ENCODE measurements around the gene LAMB3. TPM values are rescaled to one million over a fixed set of nuclear protein-coding genes. Genes with fewer than 3 reads are reported as not detected.

Gene LAMB3
- 14.4 to 21.7 TPM (median 19.4 TPM) in 5 replicates for total RNA-seq (2022; extraction: Qiagen RNA extraction)

DNA sequence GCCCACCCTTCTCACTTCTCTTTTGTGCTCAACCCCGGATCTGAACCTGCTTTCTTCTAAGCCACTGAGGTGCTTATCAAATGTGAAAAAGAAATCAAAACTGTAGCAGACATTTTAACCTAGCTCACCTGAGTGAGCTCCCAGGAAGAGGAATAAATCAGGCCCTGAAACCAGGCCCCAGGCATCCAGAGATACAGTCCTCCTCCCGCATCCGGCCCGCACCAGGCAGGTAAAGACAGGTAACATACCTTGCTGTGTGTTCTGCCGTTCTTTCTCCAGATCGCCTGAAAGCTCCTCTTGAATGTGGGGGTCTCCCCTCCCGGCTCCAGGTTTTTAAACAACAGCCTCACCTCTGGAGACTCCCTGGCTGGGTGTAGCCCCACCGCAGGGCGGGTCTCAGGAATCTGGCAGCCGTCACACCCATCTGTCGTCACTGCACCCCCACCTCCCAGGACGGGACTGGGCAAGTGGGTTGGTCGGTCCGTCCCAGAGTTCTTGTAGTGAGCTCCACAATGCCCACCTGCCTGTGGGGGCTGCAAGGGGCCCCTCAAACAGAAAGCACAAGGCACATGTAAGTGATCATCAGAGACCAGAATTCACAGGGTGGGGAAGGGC, at the start of gene LAMB3:
LAMB3 (minus strand) TSS at position 305 of the 615 bp plus-strand sequence. CDS start 1,481 bp downstream, outside the sequence.

DNA sequence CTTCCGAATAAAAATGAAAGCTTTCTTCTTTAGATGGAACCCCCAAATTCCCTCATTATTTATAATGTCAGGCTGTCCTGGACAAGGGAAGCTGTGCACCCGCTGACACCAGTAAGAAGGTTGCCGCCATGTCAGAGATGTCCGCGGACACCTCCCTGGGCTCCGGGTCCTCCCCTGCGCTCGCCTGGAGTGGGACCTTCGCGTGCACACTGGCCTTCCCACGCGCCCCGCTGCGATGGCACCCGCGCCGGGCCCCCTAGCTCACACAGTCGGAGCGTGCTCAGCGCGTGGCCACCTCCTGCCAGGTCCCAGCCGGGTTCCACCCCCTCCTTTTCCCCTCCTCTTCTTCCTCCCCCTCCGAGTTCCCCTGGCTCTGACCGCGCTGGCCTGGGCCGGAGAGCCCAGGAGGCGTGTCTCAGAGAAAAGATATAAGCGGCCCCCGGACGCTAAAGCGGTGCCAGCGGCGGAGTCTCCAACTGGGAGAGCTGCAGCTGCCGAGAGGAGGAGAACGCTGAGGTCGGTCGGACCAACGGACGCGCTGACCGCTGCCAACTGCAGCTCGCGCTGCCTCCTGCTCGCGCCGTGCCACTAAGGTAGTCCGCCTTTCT, 22.8 kb upstream of the LAMB3 start, which contains the start of gene G0S2:
G0S2 (plus strand) TSS at position 456 of the 608 bp plus-strand sequence. CDS start 273 bp downstream, outside the sequence.

DNA sequence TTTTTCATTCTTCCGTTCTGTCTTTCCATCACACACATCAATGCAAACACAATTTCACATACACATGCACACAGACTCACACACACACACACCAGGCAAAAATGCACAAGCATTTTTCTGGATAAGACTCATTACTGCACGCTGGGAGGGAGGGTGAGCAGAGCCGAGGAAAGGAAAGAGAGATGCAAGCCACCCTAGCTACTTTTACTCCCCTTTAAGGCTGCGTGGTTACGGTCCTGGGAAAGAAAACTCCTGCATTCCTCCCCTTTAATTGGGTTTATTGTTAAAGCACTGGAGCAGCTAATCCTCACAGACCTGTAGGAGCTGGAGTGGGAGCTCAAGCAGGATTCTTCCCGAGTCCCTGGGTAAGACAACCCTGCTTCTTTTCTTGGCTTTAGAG, 68.8 kb downstream of the LAMB3 start, which contains the start of gene CAMK1G:
CAMK1G (plus strand) TSS at position 307 of the 400 bp plus-strand sequence. CDS start 11,270 bp downstream, outside the sequence.

Other genes starting within 250 kb of the LAMB3 start
- gene CAMK1G, start 68.7 kb downstream of the LAMB3 start, total RNA-seq (2022; extraction: Qiagen RNA extraction): 0.14 to 0.43 TPM (median 0.30 TPM) in 5 replicates
- 3.2 to 4.1 TPM (median 3.4 TPM) in 5 replicates for gene G0S2, start 23.0 kb upstream of the LAMB3 start, total RNA-seq (2022; extraction: Qiagen RNA extraction)
- 0.26 to 0.62 TPM (median 0.45 TPM) in 5 replicates for gene HSD11B1, start 52.4 kb upstream of the LAMB3 start, total RNA-seq (2022; extraction: Qiagen RNA extraction)
- gene TRAF3IP3, start 103.6 kb upstream of the LAMB3 start, total RNA-seq (2022; extraction: Qiagen RNA extraction): not detected in 5 replicates
- gene C1orf74, start 132.1 kb upstream of the LAMB3 start, total RNA-seq (2022; extraction: Qiagen RNA extraction): 1.3 to 2.0 TPM (median 1.8 TPM) in 5 replicates
- gene IRF6, start 153.7 kb upstream of the LAMB3 start, total RNA-seq (2022; extraction: Qiagen RNA extraction): 0.13 to 0.29 TPM (median 0.21 TPM) in 5 replicates
- 10.1 to 12.6 TPM (median 11.5 TPM) in 5 replicates for gene UTP25, start 175.5 kb upstream of the LAMB3 start, total RNA-seq (2022; extraction: Qiagen RNA extraction)

All from A549 treated with dexamethasone at 1 μM for 4 hours (cell line).